Trophoblast cell (in vitro differentiated cells and primary cell): ENCODE measurements around the gene RNF181.

Experiments
- DNase-seq, 2 donors: peaks; one replicate each; pipeline ENCODE4 v3.0.0-alpha.2; 2016
- H2AFZ ChIP-seq: 2 replicates; pipeline ENCODE4 v1.6.1; 2013; ENCODE audit warnings: low read length, moderate library complexity, mild to moderate bottlenecking; ENCODE audit not compliant: insufficient read depth, poor library complexity
- H2AK5ac ChIP-seq: 2 replicates; pipeline ENCODE4 v1.6.1; 2013; ENCODE audit warnings: mild to moderate bottlenecking, low read length
- H2BK120ac ChIP-seq: 2 replicates; pipeline ENCODE4 v1.6.1; 2013; ENCODE audit warnings: low read length, mild to moderate bottlenecking, moderate library complexity; ENCODE audit not compliant: insufficient read depth, poor library complexity
- H2BK12ac ChIP-seq: 2 replicates; pipeline ENCODE4 v1.6.1; 2013; ENCODE audit warnings: mild to moderate bottlenecking, low read length, moderate library complexity
- H2BK5ac ChIP-seq: 2 replicates; pipeline ENCODE4 v1.6.1; 2013; ENCODE audit warnings: low read length, low read depth, moderate library complexity, mild to moderate bottlenecking; ENCODE audit not compliant: poor library complexity
- H3K14ac ChIP-seq: 2 replicates; pipeline ENCODE4 v1.6.1; 2013; ENCODE audit warnings: mild to moderate bottlenecking, low read length
- H3K18ac ChIP-seq: 2 replicates; pipeline ENCODE4 v1.6.1; 2013; ENCODE audit warnings: mild to moderate bottlenecking, low read length
- H3K23ac ChIP-seq: 2 replicates; pipeline ENCODE4 v1.6.1; 2013; ENCODE audit warnings: low read length
- H3K27ac ChIP-seq: 2 replicates; pipeline ENCODE4 v1.5.1; 2013; ENCODE audit warnings: low read depth, mild to moderate bottlenecking, inconsistent platforms, low read length, moderate library complexity
- H3K27me3 ChIP-seq: 2 replicates; pipeline ENCODE4 v1.6.1; 2013; ENCODE audit warnings: inconsistent platforms, mild to moderate bottlenecking, low read length, moderate library complexity; ENCODE audit not compliant: insufficient read depth
- H3K36me3 ChIP-seq, 2 experiments: 1 replicate in 1 of 2; 2 replicates in 1 of 2; pipeline ENCODE4 v1.6.1; 2013; ENCODE audit warnings: low read length in 2 of 2, mild to moderate bottlenecking in 2 of 2, moderate library complexity in 1 of 2; ENCODE audit not compliant: insufficient read depth in 2 of 2, control insufficient read depth in 1 of 2
- H3K4ac ChIP-seq: 2 replicates; pipeline ENCODE4 v1.6.1; 2013; ENCODE audit warnings: low read depth, mild to moderate bottlenecking, low read length, moderate library complexity
- H3K4me1 ChIP-seq, 2 experiments: 1 replicate in 1 of 2; 2 replicates in 1 of 2; pipeline ENCODE4 v1.6.1; 2013; ENCODE audit warnings: low read length in 2 of 2, mild to moderate bottlenecking in 2 of 2, moderate library complexity in 1 of 2; ENCODE audit not compliant: insufficient read depth in 2 of 2, control insufficient read depth in 1 of 2
- H3K4me2 ChIP-seq: 2 replicates; pipeline ENCODE4 v1.6.1; 2013; ENCODE audit warnings: inconsistent platforms, mild to moderate bottlenecking, low read length, moderate library complexity
- H3K4me3 ChIP-seq: 2 replicates; pipeline ENCODE4 v1.5.1; 2013; ENCODE audit warnings: mild to moderate bottlenecking, low read depth, low read length, inconsistent platforms
- H3K79me1 ChIP-seq: one replicate; pipeline ENCODE4 v1.6.1; 2013; ENCODE audit warnings: low read length
- H3K79me2 ChIP-seq: 2 replicates; pipeline ENCODE4 v1.6.1; 2013; ENCODE audit warnings: low read length, mild to moderate bottlenecking; ENCODE audit not compliant: control insufficient read depth, insufficient read depth, poor library complexity
- H3K9ac ChIP-seq: 2 replicates; pipeline ENCODE4 v1.6.1; 2013; ENCODE audit warnings: mild to moderate bottlenecking, low read length
- H3K9me3 ChIP-seq: 2 replicates; pipeline ENCODE4 v1.6.1; 2013; ENCODE audit warnings: low read depth, mild to moderate bottlenecking, control low read depth, inconsistent platforms, low read length; ENCODE audit not compliant: insufficient read depth
- H4K12ac ChIP-seq: 2 replicates; pipeline ENCODE4 v1.6.1; 2013; ENCODE audit warnings: low read depth, mild to moderate bottlenecking, low read length, moderate library complexity
- H4K8ac ChIP-seq: 2 replicates; pipeline ENCODE4 v1.6.1; 2013; ENCODE audit warnings: low read depth, mild to moderate bottlenecking, low read length, moderate library complexity
- H4K91ac ChIP-seq: one replicate; pipeline ENCODE4 v1.6.1; 2013; ENCODE audit warnings: low read depth, mild to moderate bottlenecking, low read length, moderate library complexity
- WGBS: extraction: QIAGEN DNeasy Blood & Tissue Kit; methylation state at CpG from one replicate; pipeline ENCODE4 v1.1.7; 2013; ENCODE audit warnings: missing lambda C conversion rate; ENCODE audit not compliant: insufficient read length, insufficient coverage; ENCODE audit errors: extremely low coverage; 5-methylcytosine and 5-hydroxymethylcytosine counted together

The RNF181 gene

DNA sequence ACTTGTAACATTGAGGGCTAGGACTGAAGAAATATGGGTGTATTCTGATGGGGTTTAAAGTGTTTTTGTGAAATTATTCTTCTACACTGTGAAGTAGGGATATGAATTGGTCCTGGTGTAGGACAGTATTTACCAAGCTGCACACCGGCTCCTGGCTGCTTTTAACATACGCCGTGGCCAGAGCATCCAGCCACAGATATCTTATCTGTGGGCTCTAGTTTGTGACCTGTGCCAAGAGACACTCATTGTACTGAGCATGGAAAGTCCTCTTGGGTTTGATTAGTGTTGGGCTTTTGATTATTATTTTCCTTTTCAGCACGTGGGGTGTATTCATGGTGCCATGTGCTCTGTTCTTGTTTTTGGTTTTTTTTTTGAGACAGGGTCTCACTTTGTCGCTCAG lies 28.4 kb downstream of the RNF181 start:
- Histone ChIP-seq H4K8ac (no peak overlapping the region), H3K4me1 (no peaks in the 10 kb centered on the region), H3K79me2 (no peaks in the 10 kb centered on the region), H3K9me3 (no peaks in the 10 kb centered on the region), H2AK5ac (no peak overlapping the region), H3K18ac (no peak overlapping the region), H3K27ac (no peak overlapping the region), H3K4me2 (no peak overlapping the region), H3K27me3 (no peaks in the 10 kb centered on the region), H3K36me3 (peaks cover 51 to 72% of the 10 kb centered on the region in 2 experiments), H2BK120ac (no peak overlapping the region), H3K23ac (no peak overlapping the region), H4K12ac (no peak overlapping the region), H2BK12ac (no peak overlapping the region), H3K9ac (no peak overlapping the region), H3K14ac (no peak overlapping the region), H4K91ac (no peak overlapping the region), H3K79me1 (no peaks in the 10 kb centered on the region), H3K4ac (no peak overlapping the region), H2BK5ac (no peak overlapping the region), H2AFZ (no peak overlapping the region), H3K4me3 (no peak overlapping the region)
- no CpG with 5 or more reads among the region's 5 CpGs for WGBS
- DNase-seq = no peak

DNA sequence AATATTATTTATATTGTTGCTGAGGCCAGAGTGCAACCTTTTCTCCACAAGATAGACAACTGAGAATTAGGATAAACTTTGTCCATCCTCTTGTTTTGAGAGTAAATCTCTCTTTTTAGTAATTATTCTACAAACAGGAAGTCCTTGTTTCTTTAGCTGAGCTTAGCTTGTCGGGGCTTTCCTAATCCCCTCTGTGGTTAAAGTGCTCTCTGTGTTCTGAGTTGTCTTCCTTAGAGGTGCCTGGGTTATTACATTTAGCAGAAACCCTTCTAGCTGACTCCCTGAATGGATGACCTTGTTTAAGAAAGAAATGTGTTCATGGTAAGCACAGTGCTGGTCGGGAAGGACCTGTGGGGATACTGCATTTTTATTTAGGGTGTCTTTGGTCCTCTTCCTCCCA lies 33.1 kb downstream of the RNF181 start:
- H2BK5ac ChIP-seq = no peak overlapping the region
- no peak overlapping the region for H3K9ac ChIP-seq
- no peak for DNase-seq
- no peaks in the 10 kb centered on the region for H3K4me1 ChIP-seq
- H2AFZ ChIP-seq = no peak overlapping the region
- no peak overlapping the region for H3K18ac ChIP-seq
- H2AK5ac ChIP-seq = no peak overlapping the region
- H3K79me2 ChIP-seq = no peaks in the 10 kb centered on the region
- no peaks in the 10 kb centered on the region for H3K79me1 ChIP-seq
- H4K8ac ChIP-seq = no peak overlapping the region
- no peak overlapping the region for H3K14ac ChIP-seq
- peaks cover 62 to 74% of the 10 kb centered on the region in 2 experiments for H3K36me3 ChIP-seq
- no peak overlapping the region for H3K23ac ChIP-seq
- no peak overlapping the region for H4K12ac ChIP-seq
- no peaks in the 10 kb centered on the region for H3K27me3 ChIP-seq
- H2BK120ac ChIP-seq = no peak overlapping the region
- H3K4ac ChIP-seq = no peak overlapping the region
- H3K9me3 ChIP-seq = no peaks in the 10 kb centered on the region
- H3K4me3 ChIP-seq = no peak overlapping the region
- no CpG with 5 or more reads among the region's 2 CpGs for WGBS
- H4K91ac ChIP-seq = no peak overlapping the region
- no peak overlapping the region for H3K27ac ChIP-seq
- no peak overlapping the region for H2BK12ac ChIP-seq
- no peak overlapping the region for H3K4me2 ChIP-seq

DNA sequence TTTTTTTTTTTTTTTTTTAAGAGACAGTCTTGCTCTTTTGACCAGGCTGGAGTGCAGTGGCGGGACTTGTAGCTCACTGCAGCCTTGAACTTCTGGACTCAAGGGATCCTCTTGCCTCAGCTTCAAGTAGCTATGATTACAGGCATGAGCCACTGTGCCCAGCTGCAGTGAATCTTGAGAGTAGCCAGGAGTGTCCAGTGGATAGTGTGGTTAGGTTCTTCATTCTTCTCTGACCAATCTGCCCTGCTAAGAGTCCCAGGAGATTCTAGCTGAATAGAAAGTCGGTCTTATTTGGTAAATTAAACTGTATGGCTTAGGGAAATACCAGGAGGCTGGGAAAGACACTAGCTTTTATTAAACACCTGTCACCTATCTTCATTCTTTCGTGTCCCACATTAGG lies 35.8 kb downstream of the RNF181 start:
- Histone ChIP-seq H3K79me2 (no peaks in the 10 kb centered on the region), H4K12ac (no peak overlapping the region), H3K9ac (no peak overlapping the region), H4K91ac (no peak overlapping the region), H3K14ac (no peak overlapping the region), H3K4me2 (no peak overlapping the region), H2BK5ac (no peak overlapping the region), H3K4me1 (no peaks in the 10 kb centered on the region), H3K4ac (no peak overlapping the region), H3K27ac (no peak overlapping the region), H3K36me3 (peaks cover 55 to 67% of the 10 kb centered on the region in 2 experiments), H2AK5ac (no peak overlapping the region), H3K4me3 (no peak overlapping the region), H2AFZ (no peak overlapping the region), H3K23ac (no peak overlapping the region), H2BK120ac (no peak overlapping the region), H3K18ac (no peak overlapping the region), H4K8ac (no peak overlapping the region), H3K27me3 (no peaks in the 10 kb centered on the region), H3K9me3 (no peaks in the 10 kb centered on the region), H2BK12ac (no peak overlapping the region), H3K79me1 (no peaks in the 10 kb centered on the region)
- WGBS = no CpG with 5 or more reads among the region's 3 CpGs
- DNase-seq = no peak

DNA sequence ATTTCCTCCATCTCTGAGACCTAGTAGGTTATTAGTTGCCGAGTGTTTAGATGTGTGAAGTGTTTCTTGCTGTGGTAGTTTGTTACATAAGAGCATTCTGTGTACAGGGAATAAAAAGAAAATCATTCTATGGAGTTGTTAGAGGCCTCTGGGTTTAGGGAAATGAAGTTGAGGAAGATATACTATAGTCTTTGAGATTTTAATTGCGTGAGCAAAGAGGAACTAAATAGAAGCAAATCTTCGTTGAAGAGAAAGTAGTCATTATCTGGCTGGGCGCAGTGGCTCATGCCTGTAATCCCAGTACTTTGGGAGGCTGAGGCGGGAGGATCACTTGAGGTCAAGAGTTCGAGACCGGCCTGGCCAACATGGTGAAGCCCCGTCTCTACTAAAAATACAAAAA lies 39.5 kb downstream of the RNF181 start:
- H4K8ac ChIP-seq = no peak overlapping the region
- H3K9me3 ChIP-seq = no peaks in the 10 kb centered on the region
- no peaks in the 10 kb centered on the region for H3K27me3 ChIP-seq
- peaks cover 63 to 74% of the 10 kb centered on the region in 2 experiments for H3K36me3 ChIP-seq
- H3K4me2 ChIP-seq = no peak overlapping the region
- no peak overlapping the region for H3K14ac ChIP-seq
- no peak overlapping the region for H2AFZ ChIP-seq
- no peak for DNase-seq
- no peaks in the 10 kb centered on the region for H3K79me2 ChIP-seq
- H3K27ac ChIP-seq = no peak overlapping the region
- no peak overlapping the region for H3K9ac ChIP-seq
- no peaks in the 10 kb centered on the region for H3K4me1 ChIP-seq
- no peak overlapping the region for H4K91ac ChIP-seq
- H2BK120ac ChIP-seq = no peak overlapping the region
- WGBS = no CpG with 5 or more reads among the region's 8 CpGs
- no peak overlapping the region for H3K23ac ChIP-seq
- no peak overlapping the region for H2BK5ac ChIP-seq
- no peak overlapping the region for H3K4me3 ChIP-seq
- H3K4ac ChIP-seq = no peak overlapping the region
- no peak overlapping the region for H2BK12ac ChIP-seq
- H4K12ac ChIP-seq = no peak overlapping the region
- no peak overlapping the region for H3K18ac ChIP-seq
- no peaks in the 10 kb centered on the region for H3K79me1 ChIP-seq
- H2AK5ac ChIP-seq = no peak overlapping the region
